Activated T-cell treated with anti-CD3 and anti-CD28 coated beads, Interleukin-2, amount 50 U/mL, for 48 hours (primary cell): ENCODE results near the gene MLF1.
"Not testable (repeated sequence)": the region's sequence is repeated elsewhere in the genome, so short reads cannot be mapped to it uniquely, and the experiment has no call there.

Source experiments
- DNase-seq, 2 experiments: peaks; one replicate each; pipeline ENCODE4 v3.0.0-alpha.2; 2020

Gene MLF1, protein sequence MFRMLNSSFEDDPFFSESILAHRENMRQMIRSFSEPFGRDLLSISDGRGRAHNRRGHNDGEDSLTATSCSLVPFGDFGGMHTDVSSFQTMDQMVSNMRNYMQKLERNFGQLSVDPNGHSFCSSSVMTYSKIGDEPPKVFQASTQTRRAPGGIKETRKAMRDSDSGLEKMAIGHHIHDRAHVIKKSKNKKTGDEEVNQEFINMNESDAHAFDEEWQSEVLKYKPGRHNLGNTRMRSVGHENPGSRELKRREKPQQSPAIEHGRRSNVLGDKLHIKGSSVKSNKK

DNA sequence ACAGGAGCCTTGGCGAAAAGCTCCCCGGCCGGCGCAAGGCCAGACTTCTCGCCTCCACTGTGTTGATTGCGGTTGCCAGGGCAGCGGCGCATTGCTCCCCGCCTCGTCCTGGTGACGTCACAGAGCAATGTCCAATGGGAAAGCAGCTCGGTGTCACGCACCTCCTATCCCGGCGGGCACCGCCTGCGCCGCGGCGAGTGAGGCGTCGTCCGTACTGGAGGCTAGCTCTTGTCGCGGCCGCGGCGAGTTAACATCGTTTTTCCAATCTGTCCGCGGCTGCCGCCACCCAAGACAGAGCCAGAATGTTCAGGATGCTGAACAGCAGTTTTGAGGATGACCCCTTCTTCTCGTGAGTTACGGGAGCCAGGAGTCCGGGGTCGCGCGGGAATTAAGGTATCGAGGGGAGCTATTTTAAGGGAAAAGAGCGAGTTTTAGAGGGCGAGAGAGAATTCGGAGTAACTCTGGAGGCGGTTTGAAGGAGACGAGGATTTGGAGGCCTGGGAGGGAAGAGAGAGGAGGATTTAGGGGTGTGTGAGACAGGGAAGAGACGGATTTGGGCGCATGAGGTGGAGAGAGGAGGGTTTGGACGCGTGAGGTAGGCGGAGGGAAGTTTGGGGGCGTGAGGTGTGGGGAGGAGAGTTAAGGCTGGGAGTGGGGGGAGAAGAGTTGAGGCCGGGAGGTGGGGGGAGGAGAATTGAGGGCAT, at the start of gene MLF1:
MLF1 (plus strand) TSS at position 196 of the 704 bp plus-strand sequence; CDS start at position 303, 107 bp downstream.
- DNase-seq = peak; percentile 85 to 88

DNA sequence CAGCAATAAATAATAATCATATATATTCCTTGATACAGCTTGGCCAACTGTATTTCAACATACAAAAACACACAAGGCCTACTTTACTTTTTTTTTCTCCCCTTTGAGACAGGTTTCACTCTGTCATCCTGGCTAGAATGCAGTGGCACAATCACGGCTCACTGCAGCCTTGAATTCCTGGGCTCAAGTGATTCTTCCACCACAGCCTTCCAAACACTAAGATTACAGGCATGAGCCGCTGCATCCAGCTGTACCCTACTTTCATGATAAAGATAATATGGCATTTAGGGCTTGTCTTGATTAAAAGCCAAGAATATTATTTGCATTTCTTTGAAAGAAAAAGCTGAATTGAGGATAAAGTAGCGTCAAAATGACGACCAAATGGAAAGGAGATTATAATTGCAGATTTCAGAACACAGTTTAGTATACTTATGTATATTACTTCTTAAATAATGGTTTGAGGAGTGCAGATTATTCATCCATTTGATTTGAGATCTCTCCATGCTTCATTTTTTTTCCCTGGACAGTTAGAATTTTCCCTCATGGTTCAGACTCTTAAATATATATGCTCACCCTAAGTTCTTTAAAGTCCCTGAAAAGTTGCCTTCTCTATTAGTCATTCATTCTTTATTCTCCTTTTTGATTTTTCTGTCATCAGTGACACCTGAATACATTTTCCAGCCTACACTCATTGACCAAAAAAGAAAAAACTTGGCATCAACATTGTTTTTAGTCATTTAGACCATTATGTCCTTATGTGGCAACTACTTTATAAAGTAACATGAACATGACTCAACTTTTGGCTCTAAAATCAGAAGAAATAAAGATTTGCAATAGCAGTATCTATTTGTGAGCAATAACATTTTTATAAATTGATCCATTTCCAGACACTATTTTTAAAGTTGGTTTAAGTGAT, 48.5 kb upstream of the MLF1 start:
- no peak for DNase-seq

DNA sequence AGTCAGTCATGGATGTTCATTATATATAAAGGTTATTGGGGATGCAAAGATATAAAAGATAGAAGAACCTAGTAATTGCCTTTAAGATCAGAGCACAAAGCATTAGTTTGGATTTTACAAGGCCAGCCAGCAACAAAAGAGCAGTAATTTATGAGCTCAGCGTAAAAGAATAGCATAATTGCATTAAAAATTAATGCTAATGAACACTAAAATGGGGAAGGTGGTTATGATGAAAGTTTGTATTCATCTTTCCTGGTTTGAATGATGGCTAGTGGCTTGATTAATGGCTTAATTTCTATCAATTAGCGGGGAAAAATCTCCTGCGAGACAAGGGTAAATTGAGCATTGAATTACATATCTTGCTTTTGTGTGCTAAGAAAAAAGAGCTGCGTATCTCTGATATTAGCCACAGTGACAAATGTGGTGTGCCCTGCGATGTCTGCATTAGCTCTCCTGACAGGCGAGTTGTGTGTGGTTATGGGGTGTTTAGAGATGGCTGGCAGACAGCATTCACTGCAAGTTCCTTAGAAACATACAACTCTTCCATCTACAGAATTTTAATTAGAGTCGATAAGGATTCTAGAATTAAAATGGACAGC, 42.8 kb upstream of the MLF1 start:
- DNase-seq = no peak

DNA sequence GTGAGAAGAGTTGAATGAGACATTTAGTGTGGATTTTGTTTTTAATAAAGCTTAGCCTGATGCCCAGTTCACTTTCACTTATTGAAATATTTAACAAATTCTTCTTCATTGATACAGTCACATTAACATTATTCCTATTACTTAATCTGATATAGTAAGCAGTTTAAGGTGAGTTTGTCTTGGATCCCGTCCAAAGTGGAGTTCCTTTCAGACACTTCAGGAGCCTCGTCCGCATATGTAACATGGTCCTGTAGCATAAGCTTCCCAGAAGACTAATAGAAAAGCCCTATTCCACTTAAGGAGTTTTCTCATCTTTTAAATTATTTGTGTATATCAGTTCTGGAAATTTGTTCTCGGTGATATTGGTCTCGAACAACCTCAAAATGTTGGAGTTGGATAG, 39.7 kb upstream of the MLF1 start:
- no peak for DNase-seq

DNA sequence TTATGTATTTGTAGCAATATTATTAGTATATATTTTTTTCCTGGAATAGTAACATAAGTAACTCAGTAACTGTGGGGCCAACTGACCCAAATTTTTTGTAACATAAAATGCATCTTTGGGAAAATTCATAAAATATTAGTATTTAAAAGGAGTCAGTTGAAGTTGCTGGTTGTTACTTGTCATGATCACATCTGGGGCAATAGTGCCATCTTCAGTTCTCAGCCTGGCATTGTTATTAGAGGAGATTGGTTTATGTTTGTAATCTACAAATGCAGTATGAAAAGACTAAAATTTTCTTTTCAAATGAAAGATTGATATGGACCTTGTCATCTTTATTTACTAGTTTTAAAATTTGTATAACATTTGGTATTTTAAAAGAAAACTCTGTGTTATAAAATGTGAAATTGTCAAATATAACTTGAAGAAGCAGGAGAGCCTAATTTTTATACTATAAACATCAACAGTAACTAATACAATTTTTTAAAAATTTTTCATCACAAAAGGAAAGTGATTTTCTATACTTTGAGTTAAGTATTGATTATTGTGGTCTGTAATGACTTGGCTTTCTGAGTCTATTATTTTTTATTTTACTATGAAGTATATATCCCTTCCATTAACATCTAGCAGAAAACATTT, 38.8 kb upstream of the MLF1 start:
- DNase-seq = no peak

DNA sequence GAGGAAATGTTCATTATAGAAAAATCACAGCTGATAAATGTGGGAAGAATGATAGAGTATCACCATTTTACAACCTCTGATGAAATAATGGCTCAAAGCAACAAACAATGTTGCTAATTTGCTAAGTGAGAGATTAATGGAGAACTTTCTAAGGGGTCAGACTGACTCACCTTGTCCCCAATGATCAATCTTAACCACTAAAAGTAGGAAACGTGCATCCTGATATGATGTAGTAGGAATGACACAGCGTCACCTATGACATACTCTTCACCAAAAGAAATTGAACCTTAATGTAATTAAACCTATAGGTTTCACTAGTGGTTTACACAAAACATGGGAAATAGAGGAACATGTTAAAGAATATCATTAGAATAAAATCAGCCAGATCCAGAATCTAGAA, 35.1 kb upstream of the MLF1 start:
- no peak for DNase-seq

DNA sequence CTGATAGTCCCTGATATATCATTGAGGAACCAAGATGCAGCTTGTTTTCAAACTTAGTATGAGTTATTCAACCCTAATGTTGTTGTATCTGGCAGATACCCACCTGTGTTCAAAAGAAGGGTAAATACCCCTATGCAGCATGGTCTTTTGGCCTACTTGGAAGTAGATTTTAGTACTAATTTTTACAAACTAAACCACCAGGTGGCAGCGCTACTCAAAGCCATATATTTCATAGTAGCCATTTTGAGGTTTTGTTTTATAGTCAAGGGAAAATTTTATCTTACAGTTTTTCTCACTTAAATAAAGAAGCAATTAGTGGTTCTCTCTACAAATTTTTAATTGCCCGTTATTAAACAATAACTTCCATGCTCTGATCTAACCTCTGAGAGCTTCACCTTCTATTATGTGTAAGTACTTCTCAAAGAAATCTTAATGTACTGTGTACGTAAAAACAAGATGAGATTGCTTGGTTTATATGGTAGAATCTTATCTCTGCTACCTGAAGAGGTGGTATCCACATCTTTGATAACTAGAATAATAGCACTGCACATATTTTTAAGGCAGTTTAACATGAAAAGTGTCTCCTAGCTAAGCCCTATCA, 31.5 kb upstream of the MLF1 start:
- DNase-seq = peak; percentile 39 to 42

DNA sequence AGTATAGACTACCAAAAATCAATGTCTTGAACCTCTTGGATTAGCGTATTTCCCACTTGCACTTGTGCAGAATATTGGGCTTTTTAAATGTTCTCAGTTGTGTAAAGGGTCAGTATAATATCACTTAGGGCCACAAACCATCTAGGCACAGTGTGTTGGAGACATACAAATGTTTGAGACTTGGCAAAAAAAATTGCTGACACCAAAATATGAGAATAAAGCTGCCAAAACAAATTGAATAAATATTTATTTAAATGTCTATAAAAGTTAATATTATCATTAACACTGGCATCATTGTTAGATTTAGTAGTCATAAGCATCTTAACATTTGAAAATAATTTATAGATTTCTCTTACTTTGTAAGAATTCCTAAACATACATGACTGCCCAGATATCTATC, 30.9 kb upstream of the MLF1 start:
- no peak for DNase-seq

DNA sequence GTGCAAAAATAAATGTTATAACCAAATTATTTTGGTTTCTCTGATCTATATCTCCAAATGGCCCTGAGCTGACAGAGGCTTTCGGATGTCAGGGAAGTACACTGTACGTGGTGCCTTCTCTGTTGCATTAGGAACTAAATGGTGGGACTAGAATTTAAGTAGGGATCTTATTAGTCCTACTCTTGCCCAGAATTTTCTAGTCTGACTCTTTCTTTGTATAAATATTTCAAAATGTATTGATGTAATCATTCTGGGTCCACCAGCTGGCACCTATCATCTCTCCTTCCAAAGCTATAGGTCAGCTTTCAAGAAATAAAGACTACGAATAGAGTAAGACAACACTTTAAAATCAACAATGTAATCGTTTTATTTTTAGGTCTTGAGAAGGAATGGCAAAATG, 22.3 kb upstream of the MLF1 start:
- DNase-seq = no peak

DNA sequence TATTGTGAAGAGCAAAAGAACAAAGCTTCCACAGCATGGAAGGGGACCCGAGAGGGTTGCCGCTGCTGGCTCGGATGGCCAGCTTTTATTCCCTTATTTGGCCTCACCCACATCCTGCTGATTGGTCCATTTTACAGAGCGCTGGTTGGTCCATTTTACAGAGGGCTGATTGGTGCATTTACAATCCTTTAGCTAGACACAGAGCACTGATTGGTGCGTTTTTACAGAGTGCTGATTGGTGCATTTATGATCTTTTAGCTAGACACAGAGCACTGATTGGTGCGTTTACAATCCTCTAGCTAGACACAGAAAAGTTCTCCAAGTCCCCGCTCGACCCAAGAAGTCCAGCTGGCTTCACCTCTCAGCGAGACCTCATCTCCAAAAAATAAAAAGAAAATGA, 21.1 kb upstream of the MLF1 start:
- DNase-seq = not testable (repeated sequence)

DNA sequence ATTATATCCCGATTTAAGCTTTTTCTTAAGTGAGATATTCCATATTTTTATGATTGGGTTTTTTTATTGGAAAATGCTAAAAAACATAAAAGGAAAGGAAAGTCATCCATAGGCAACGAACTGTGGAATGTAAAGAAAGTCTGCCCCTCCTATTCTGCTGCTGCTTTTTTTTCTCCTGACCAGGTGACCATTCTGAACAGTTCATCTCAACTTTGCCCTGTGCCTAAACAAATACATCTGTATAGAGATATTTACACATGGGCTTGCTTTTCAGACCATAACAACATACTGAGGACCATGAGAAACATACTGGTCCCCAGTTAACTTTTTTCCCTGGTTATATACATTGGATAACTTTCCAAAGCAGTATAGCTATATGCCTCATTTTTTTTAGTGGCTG, 18.9 kb upstream of the MLF1 start:
- no peak for DNase-seq

DNA sequence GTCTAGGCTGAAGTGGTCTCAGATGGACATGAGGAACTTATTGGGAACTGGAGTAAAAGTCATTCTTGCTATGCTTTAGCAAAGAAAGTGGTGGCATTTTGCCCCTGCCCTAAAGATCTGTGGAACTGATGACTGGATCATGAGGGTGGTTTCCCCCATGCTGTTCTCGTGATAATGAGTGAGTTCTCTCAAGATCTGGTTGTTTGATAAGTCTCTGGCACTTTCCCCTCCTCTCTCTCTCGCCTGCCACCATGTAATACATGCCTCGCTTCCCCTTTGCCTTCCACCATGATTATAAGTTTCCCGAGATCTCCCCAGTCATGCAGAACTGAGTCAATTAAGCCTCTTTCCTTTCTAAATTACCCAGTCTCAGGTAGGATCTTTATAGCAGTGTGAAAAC, 11.5 kb upstream of the MLF1 start:
- no peak for DNase-seq

DNA sequence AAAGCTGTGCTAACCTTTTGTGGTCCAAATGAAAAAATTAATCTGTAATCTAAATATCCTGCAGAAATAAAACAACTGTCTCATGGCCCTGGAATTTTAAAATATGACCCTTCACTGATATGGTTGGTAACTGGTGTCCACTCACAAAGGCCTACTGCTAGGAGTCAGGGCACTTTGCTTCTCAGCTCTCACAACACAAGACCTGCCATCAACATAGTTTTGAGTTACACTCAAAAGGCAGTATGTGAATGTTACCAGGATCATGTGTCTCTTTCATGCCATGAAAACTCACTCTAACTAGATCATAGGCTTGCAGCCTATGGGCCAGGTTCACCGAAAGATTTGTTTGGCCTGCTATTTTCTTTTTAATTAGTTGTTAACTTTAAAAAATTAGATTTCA, 10.0 kb upstream of the MLF1 start:
- no peak for DNase-seq

DNA sequence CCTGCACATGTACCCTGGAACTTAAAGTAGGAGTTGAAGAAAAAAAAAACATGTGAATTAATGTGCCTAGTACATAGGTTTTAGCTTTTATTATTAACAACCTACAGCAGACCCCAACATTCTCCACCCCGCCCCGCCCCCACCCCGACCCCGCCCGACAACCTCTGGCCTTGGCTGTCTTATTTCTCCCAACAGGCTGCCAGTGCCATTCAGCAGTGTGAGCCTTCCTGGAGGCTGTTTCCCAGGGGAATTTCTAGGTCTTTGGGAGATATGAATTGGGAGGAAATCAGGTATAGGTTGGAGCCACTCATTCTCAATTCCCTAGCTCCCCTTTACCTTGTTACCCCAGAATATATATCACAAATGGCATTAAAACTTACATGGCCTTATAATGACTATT, 8.3 kb upstream of the MLF1 start:
- DNase-seq = no peak

DNA sequence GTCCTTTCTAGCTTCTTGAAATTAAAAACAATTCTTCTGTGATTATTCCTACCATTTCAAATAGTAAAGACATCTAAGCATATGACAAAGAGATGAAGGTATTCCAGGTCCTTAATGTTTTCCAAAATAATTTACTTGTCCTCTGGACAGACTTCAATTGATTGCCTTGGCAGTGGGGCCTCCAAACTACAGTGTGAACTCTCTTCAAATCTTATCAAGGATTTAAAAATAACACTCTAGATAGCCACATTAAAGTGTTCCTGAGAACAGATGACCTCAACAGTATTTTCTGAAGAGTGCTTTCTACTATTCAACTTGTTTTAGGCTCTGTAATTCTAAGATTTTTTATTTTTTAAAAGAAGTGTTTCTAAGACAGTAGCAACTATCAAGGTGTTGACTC, 7.9 kb upstream of the MLF1 start:
- no peak for DNase-seq

DNA sequence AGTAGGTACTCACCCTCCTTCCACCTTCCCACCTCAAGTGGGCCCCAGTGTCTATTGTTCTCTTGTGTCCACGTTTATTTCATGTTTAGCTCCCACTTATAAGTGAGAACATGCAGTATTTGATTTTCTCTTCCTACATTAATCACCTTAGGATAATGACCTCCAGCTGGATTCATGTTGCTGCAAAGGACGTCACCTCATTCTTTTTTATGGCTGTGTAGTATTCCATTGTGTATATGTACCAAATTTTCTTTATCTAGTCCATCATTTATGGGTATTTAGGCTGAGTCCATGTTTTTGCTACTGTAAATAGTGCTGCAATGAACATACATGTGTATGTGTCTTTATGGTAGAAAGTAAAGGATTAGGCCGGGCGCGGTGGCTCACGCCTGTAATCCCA, 5.9 kb upstream of the MLF1 start:
- DNase-seq = no peak

DNA sequence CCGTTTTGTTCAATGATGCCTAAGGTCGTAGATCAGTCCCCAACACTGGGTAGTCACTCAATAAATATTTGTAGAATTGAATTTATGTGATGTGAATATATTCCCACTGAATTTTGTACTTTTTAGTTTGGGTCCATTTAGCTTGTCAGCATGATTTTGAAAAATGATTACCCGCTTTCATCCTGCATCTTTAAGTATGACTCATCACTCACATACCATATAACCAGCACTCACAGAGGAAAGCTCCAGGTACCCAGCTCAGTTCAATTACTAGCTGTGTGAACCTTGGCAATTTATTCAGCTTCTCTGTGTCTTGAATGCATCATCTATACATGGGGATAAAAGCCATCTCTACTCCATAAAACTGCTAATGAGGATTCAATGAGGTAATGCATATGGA, 2.2 kb upstream of the MLF1 start:
- DNase-seq = no peak

DNA sequence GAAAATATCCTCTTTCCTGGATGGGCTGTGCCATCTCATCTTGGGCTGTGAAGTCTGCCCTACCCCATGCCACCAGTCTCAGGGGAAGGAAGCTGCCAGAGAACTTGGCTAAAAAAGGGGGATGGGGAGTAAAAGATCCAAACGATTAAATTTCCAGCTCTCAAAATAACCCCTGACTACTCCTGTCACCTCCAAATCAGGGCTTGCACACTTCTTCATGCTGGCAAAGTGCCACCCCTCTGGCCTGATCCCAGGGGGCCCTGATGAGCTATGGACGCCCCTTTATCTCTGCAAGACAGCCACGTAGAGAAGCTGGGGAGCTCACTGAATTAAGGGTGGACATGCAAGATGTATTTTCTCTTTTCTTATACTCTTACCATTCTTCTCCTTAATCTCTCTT, 1.2 kb upstream of the MLF1 start:
- DNase-seq = no peak

DNA sequence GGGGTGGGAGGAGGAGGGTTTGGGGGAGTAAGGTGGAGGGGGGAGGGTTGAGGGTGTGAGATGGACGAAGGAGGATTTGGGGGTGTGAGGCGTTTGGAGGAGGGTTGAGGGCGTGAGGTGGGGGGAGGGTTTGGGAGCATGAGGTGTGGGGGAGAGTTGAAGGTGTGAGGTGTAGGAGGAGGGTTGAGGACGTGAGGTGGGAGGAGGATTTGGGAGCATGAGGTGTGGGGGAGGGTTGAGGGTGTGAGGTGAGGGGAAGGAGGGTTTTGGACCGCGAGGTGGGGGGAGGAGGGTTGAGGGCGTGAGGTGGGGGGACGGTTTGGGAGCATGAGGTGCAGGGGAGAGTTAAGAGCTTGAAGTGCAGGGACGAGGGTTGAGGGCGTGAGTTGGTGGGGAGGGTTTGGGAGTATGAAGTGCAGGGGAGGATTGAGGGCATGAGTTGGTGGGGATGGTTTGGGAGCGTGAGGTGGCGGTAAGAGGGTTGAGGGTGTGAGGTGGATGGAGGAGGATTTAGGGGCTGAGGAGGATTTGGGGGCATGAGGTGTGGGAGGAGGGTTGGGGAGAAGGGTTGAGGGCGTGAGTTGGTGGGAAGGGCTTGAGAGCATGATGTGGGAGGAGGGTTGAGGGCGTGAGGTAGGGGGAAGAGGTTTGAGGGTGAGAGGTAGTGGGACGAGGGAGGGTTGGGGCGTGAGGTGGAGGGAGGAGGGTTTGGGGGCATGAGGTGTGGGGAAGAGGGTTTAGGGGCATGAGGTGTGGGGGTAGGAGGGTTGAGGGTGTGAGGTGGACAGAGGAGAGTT, 1.2 kb downstream of the MLF1 start:
- no peak for DNase-seq

DNA sequence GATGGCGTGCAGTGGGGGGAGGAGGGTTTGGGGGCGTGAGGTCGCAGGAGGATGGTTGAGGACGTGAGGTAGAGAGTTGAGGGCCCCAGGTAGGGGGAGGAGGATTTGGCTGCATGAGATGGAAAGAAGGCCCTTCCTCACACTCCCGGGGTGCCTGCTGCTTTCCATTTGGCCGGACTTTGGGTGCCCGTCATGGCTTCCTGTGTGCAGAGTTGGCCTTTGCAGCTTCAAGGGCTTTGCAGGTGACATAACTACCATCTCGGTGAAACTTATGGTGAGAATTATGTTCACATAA, 1.7 kb downstream of the MLF1 start:
- no peak for DNase-seq

DNA sequence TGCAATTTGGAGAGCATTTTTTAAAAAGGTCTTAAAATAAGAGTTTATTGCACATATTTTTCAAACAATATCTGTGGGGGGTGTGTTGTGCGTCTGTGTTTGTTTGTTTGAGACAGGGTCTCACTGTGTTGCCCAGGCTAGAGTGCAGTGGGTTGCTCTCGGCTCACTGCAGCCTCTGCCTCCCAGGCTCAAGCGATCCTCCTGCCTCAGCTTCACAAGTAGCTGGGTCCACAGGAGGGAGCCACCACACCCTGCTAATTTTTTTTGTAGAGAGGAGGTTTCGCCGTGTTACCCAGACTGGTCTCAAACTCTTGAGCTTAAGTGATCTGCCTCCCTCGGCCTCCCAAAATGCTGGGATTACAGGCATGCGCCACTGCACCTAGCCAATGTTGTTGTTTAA, 2.7 kb downstream of the MLF1 start:
- DNase-seq = no peak

DNA sequence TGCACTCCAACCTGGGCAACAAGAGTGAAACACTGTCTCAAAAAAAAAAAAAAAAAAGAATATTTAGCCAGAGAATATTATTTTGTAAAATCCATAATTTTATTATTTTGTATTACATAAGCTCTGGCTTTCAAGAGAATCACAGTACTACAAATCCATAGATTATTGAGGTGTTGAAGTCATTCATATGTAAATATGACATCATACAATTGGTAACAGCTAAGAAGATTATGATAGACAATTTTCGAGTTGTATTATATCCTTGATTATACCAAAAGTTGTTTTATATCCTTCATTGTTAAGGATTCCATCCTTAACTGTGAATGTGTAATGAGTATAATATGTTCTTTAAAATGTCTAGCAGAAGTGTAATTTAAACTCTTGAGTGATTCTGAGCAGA, 3.7 kb downstream of the MLF1 start:
- DNase-seq = no peak
